PC-3 (cell line): ENCODE measurements around the gene ANKS1B.

Experiments
- EZH2 ChIP-seq: fragments of 300-600 bp; sonication (generic); IDR thresholded peaks from one replicate; pipeline ENCODE4 v1.6.1; 2017; ENCODE audit warnings: antibody characterized with exemption, mild to moderate bottlenecking, low read length; ENCODE audit not compliant: unreplicated experiment
- EZH2phosphoT487 ChIP-seq: fragments of 300-600 bp; sonication (generic); IDR thresholded peaks from 2 replicates; pipeline ENCODE4 v1.6.1; 2018; ENCODE audit warnings: mild to moderate bottlenecking, antibody characterized with exemption, low read length, borderline replicate concordance
- TF ChIP-seq, protein P1 (sequence below): fragments of 300-600 bp; sonication (generic); conservative IDR thresholded peaks from 2 replicates; pipeline ENCODE4 v1.5.1; 2017; ENCODE audit warnings: antibody characterized with exemption, low read depth, mild to moderate bottlenecking, low read length

DNA sequence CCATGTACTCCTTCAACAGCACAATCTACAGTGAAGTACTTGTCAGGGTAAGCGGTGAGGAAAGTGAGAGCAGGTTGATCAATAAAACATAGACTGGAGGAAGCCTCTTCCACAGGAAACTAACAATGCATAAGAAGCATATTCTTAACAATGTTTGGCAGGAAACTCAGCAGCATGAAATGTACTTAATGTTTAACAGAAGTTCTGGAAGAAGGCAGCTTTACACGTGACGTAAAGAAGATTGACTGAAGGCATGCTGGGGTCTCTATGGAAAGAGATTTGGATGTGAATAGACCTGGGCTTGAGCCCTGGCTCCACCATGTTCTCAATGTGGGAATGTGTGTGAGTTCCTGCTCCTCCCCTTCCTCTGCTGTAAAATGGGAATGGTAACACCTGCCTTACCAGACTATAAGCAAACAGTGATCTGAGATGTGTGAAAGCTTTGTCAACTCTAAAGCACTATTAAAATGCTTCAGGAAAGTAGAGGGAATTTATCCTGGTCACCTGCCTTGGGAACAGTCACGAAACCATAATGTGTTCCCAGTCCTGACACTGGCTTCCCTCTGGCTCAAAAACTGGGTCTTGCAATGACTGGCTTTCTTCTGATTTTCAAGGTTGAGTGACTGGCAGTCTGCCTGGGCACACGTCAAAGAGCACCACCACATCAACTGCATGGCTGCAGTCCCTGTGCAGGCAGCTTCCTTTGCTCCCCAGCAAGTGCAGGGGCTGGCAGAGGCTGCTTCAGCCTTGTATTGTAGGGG lies 955.0 kb downstream of the ANKS1B start:
- TF ChIP-seq, protein P1, sequence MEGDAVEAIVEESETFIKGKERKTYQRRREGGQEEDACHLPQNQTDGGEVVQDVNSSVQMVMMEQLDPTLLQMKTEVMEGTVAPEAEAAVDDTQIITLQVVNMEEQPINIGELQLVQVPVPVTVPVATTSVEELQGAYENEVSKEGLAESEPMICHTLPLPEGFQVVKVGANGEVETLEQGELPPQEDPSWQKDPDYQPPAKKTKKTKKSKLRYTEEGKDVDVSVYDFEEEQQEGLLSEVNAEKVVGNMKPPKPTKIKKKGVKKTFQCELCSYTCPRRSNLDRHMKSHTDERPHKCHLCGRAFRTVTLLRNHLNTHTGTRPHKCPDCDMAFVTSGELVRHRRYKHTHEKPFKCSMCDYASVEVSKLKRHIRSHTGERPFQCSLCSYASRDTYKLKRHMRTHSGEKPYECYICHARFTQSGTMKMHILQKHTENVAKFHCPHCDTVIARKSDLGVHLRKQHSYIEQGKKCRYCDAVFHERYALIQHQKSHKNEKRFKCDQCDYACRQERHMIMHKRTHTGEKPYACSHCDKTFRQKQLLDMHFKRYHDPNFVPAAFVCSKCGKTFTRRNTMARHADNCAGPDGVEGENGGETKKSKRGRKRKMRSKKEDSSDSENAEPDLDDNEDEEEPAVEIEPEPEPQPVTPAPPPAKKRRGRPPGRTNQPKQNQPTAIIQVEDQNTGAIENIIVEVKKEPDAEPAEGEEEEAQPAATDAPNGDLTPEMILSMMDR: no peak
- TF ChIP-seq EZH2 (no peak), EZH2phosphoT487 (no peak)
